H1 (cell line): ENCODE measurements around the gene NUDT2. TPM values are rescaled to one million over a fixed set of nuclear protein-coding genes. Genes with fewer than 3 reads are reported as not detected.
A peak's percentile ranks its signal among the peaks of the same experiment; 100 is the strongest.

ENCODE experiments used
- CTCF ChIA-PET: fragments of 300-600 bp; sonication (Branson Sonifier 250); formaldehyde crosslinking; loops from one replicate; lab custom pipeline; 2021; ENCODE audit not compliant: partially characterized antibody; lab: Charles Lee
- POLR2A ChIA-PET: fragments of 300-600 bp; sonication (Branson Sonifier 250); formaldehyde crosslinking; loops from one replicate; lab custom pipeline; 2021; ENCODE audit warnings: inconsistent platforms; ENCODE audit not compliant: partially characterized antibody; lab: Charles Lee
- DNase-seq, 2 experiments: peaks; one replicate each; pipeline versions ENCODE4 v3.0.0 to v3.0.0-alpha.2; 2010 to 2022; ENCODE audit warnings: low spot score in 2 of 2, low read depth in 1 of 2, mixed read lengths in 1 of 2
- FAIRE-seq: peaks from 2 replicates; lab custom pipeline; 2011; peaks lifted over from hg19 to GRCh38; lab: Jason Lieb, UNC
- H2AFZ ChIP-seq: 2 replicates; pipeline ENCODE4 v1.8.1; 2012; ENCODE audit warnings: low read length, inconsistent platforms
- H2AK5ac ChIP-seq: 2 replicates; pipeline ENCODE4 v1.6.1; 2013; ENCODE audit warnings: low read depth, low read length
- H2BK120ac ChIP-seq: replicated peaks from 2 replicates; pipeline ENCODE3; 2013; ENCODE audit warnings: low read depth, low read length, inconsistent platforms
- H2BK12ac ChIP-seq: 2 replicates; pipeline ENCODE4 v1.6.1; 2013; ENCODE audit warnings: low read depth, low read length
- H2BK15ac ChIP-seq: 2 replicates; pipeline ENCODE4 v1.6.1; 2013; ENCODE audit warnings: low read length
- H2BK20ac ChIP-seq: 2 replicates; pipeline ENCODE4 v1.6.1; 2013; ENCODE audit warnings: low read length
- H2BK5ac ChIP-seq: 2 replicates; pipeline ENCODE4 v1.6.1; 2013; ENCODE audit warnings: low read depth, low read length
- H3K14ac ChIP-seq: 2 replicates; pipeline ENCODE4 v1.6.1; 2013; ENCODE audit warnings: inconsistent platforms; ENCODE audit not compliant: insufficient read length
- H3K18ac ChIP-seq: 2 replicates; pipeline ENCODE4 v1.6.1; 2013; ENCODE audit warnings: low read length; ENCODE audit errors: extremely low read depth
- H3K23ac ChIP-seq: 2 replicates; pipeline ENCODE4 v1.6.1; 2013; ENCODE audit warnings: inconsistent platforms; ENCODE audit not compliant: insufficient read length
- H3K23me2 ChIP-seq: 2 replicates; pipeline ENCODE4 v1.6.1; 2013; ENCODE audit warnings: low read depth, low read length
- H3K27ac ChIP-seq: 2 replicates; pipeline ENCODE4 v1.6.1; 2011; ENCODE audit warnings: low read depth, low read length, inconsistent platforms
- H3K27me3 ChIP-seq, 4 experiments: replicated peaks in 1 of 4; 1 replicate in 1 of 4; 2 replicates in 3 of 4; pipeline versions ENCODE4 v1.6.1 to v1.8.1; 2011 to 2013; ENCODE audit warnings: low read length in 3 of 4, mild to moderate bottlenecking in 3 of 4, inconsistent platforms in 2 of 4, mixed read lengths in 2 of 4, moderate library complexity in 1 of 4; ENCODE audit not compliant: control insufficient read depth in 3 of 4, insufficient read depth in 3 of 4; ENCODE audit errors: extremely low read depth in 1 of 4
- H3K36me3 ChIP-seq, 4 experiments: 2 replicates each; pipeline versions ENCODE4 v1.6.1 to v1.8.1; 2011 to 2013; ENCODE audit warnings: mild to moderate bottlenecking in 4 of 4, low read length in 3 of 4, moderate library complexity in 2 of 4, control low read depth in 1 of 4, inconsistent platforms in 1 of 4; ENCODE audit not compliant: insufficient read depth in 4 of 4, control insufficient read depth in 2 of 4
- H3K4ac ChIP-seq: replicated peaks from 2 replicates; pipeline ENCODE3; 2013; ENCODE audit warnings: low read length, low read depth, mixed read lengths, inconsistent platforms; ENCODE audit not compliant: insufficient read length
- H3K4me1 ChIP-seq, 4 experiments: replicated peaks in 1 of 4; 1 replicate in 1 of 4; 2 replicates in 3 of 4; pipeline versions ENCODE4 v1.6.1 to v1.8.1; 2011 to 2013; ENCODE audit warnings: low read length in 3 of 4, inconsistent platforms in 2 of 4, mixed read lengths in 1 of 4; ENCODE audit not compliant: insufficient read depth in 4 of 4, control insufficient read depth in 3 of 4
- H3K4me2 ChIP-seq, 2 experiments: 2 replicates each; pipeline versions ENCODE4 v1.6.1 to v1.8.1; 2011 to 2013; ENCODE audit warnings: low read depth in 2 of 2, low read length in 2 of 2, control low read depth in 1 of 2, inconsistent platforms in 1 of 2, mild to moderate bottlenecking in 1 of 2; ENCODE audit not compliant: insufficient read depth in 1 of 2
- H3K4me3 ChIP-seq, 4 experiments: fragments of 200-600, 300-600 bp in 1 of 4; sonication (generic), shearing (Covaris generic), sonication (Bioruptor Twin) in 1 of 4; 2 replicates each; pipeline versions ENCODE4 v1.5.1 to v1.8.1; 2011 to 2016; ENCODE audit warnings: low read length in 4 of 4, low read depth in 3 of 4, control low read depth in 2 of 4, inconsistent platforms in 2 of 4, mild to moderate bottlenecking in 2 of 4, mixed read lengths in 1 of 4, moderate library complexity in 1 of 4; ENCODE audit not compliant: insufficient read depth in 2 of 4; ENCODE audit errors: extremely low read depth in 1 of 4
- H3K56ac ChIP-seq: replicated peaks from 2 replicates; pipeline ENCODE3; 2013; ENCODE audit warnings: low read depth, mild to moderate bottlenecking, mixed read lengths, low read length, inconsistent platforms; ENCODE audit not compliant: insufficient read length
- H3K79me1 ChIP-seq: 2 replicates; pipeline ENCODE4 v1.6.1; 2013; ENCODE audit warnings: low read depth, low read length, control low read depth
- H3K79me2 ChIP-seq, 2 experiments: 2 replicates each; pipeline versions ENCODE4 v1.6.1 to v1.8.1; 2012 to 2013; ENCODE audit warnings: low read length in 2 of 2, mild to moderate bottlenecking in 2 of 2, inconsistent platforms in 1 of 2; ENCODE audit not compliant: insufficient read depth in 2 of 2, control insufficient read depth in 1 of 2
- H3K9ac ChIP-seq, 4 experiments: replicated peaks in 1 of 4; 1 replicate in 1 of 4; 2 replicates in 3 of 4; pipeline versions ENCODE4 v1.6.1 to v1.8.1; 2011 to 2013; ENCODE audit warnings: low read depth in 3 of 4, low read length in 3 of 4, control low read depth in 2 of 4, mild to moderate bottlenecking in 2 of 4, moderate library complexity in 2 of 4, inconsistent platforms in 1 of 4; ENCODE audit errors: extremely low read depth in 1 of 4
- H3K9me3 ChIP-seq, 2 experiments: 2 replicates each; pipeline versions ENCODE4 v1.6.1 to v1.8.1; 2012 to 2013; ENCODE audit warnings: mild to moderate bottlenecking in 2 of 2, moderate library complexity in 2 of 2, control low read depth in 1 of 2, inconsistent platforms in 1 of 2, low read depth in 1 of 2, low read length in 1 of 2, mixed read lengths in 1 of 2; ENCODE audit not compliant: insufficient read depth in 2 of 2
- H4K20me1 ChIP-seq, 2 experiments: replicated peaks in 1 of 2; 2 replicates each; pipeline versions ENCODE3 to v1.8.1; 2011 to 2013; ENCODE audit warnings: inconsistent platforms in 2 of 2, low read length in 2 of 2, mild to moderate bottlenecking in 1 of 2; ENCODE audit not compliant: insufficient read depth in 2 of 2, control insufficient read depth in 1 of 2
- H4K5ac ChIP-seq: 2 replicates; pipeline ENCODE4 v1.6.1; 2013; ENCODE audit warnings: low read length, low read depth, mixed read lengths, inconsistent platforms; ENCODE audit not compliant: insufficient read length
- H4K8ac ChIP-seq: 2 replicates; pipeline ENCODE4 v1.8.0; 2013; ENCODE audit warnings: mild to moderate bottlenecking, moderate library complexity, low read length, inconsistent platforms; ENCODE audit not compliant: insufficient read depth; ENCODE audit errors: extremely low read depth
- H4K91ac ChIP-seq: replicated peaks from 2 replicates; pipeline ENCODE3; 2013; ENCODE audit warnings: low read length, mixed read lengths, inconsistent platforms; ENCODE audit not compliant: insufficient read length
- ASH2L ChIP-seq: fragments of 200-600, 300-600 bp; sonication (generic); IDR thresholded peaks from one replicate; pipeline ENCODE4 v1.7.1; 2017; ENCODE audit warnings: low read length
- CEBPB ChIP-seq: IDR thresholded peaks from 2 replicates; pipeline ENCODE4 v1.6.1; 2012; ENCODE audit warnings: low read depth, low read length
- CTCF ChIP-seq, 3 experiments: IDR thresholded peaks; 1 replicate in 2 of 3; 2 replicates in 1 of 3; pipeline versions ENCODE4 v1.5.1 to v1.6.1; 2011; ENCODE audit warnings: low read length in 3 of 3, mild to moderate bottlenecking in 3 of 3, inconsistent platforms in 2 of 3, low read depth in 1 of 3, moderate library complexity in 1 of 3; ENCODE audit not compliant: insufficient read depth in 1 of 3; ENCODE audit errors: control extremely low read depth in 1 of 3
- KDM1A ChIP-seq: fragments of 200-600, 300-600 bp; sonication (generic); IDR thresholded peaks from 2 replicates; pipeline ENCODE4 v1.7.1; 2016; ENCODE audit warnings: mild to moderate bottlenecking, low read length, borderline replicate concordance
- RAD21 ChIP-seq, 2 experiments: IDR thresholded peaks in 1 of 2; conservative IDR thresholded peaks in 1 of 2; 2 replicates each; pipeline ENCODE4 v1.6.1; 2011; ENCODE audit warnings: low read depth in 2 of 2, low read length in 2 of 2, improper control_type of control experiment in 1 of 2, inconsistent platforms in 1 of 2, mild to moderate bottlenecking in 1 of 2, moderate library complexity in 1 of 2
- SAP30 ChIP-seq: fragments of 300-600 bp; sonication (generic); IDR thresholded peaks from 2 replicates; pipeline ENCODE4 v1.7.1; 2012; ENCODE audit warnings: low read length, moderate library complexity, mild to moderate bottlenecking, inconsistent platforms; ENCODE audit not compliant: insufficient read depth, insufficient replicate concordance
- SIN3A ChIP-seq, 2 experiments: IDR thresholded peaks in 1 of 2; conservative IDR thresholded peaks in 1 of 2; 2 replicates each; pipeline ENCODE4 v1.6.1; 2011 to 2012; ENCODE audit warnings: low read length in 2 of 2, improper control_type of control experiment in 1 of 2, low read depth in 1 of 2, mild to moderate bottlenecking in 1 of 2
- WGBS, 2 experiments: shearing (Covaris generic) in 1 of 2; methylation state at CpG; one replicate each; pipeline versions ENCODE4 v1.1.6 to v1.1.7; 2013 to 2015; ENCODE audit warnings: low lambda C conversion rate in 2 of 2, mixed read lengths in 2 of 2, inconsistent platforms in 1 of 2, low coverage in 1 of 2, missing lambda C conversion rate in 1 of 2; ENCODE audit not compliant: insufficient replicate concordance in 2 of 2, insufficient coverage in 1 of 2, insufficient read length in 1 of 2; ENCODE audit errors: extremely low coverage in 1 of 2, missing lambda C conversion rate in 1 of 2; 5-methylcytosine and 5-hydroxymethylcytosine counted together
- polyA plus RNA-seq, 7 experiments: library from polyadenylated mRNA; depleted of rRNA in 3 of 7; stranded (reverse) in 5 of 7; unstranded in 2 of 7; fragments of >200 nt in 5 of 7; fragments of 200-250 nt in 2 of 7; gene quantifications; 1 replicate in 5 of 7; 2 replicates in 1 of 7; 4 replicates in 1 of 7; pipeline versions ENCODE4 v1.2.1 to v1.2.3, GENCODE V29; 2011 to 2013; ENCODE audit warnings: missing spikeins in 2 of 7, mixed read lengths in 2 of 7
- total RNA-seq: library from RNA; stranded (reverse); fragmentation: NEBNext Ultra II Directional; extraction: Animal tissue kit (Norgen Biotek cat#: 25700); gene quantifications from 2 replicates; pipeline ENCODE4 v1.2.1, GENCODE V29; 2021

Gene NUDT2
- total and polyA plus RNA-seq, 2 of the 8 experiments (the other 6 are each of a cell fraction or from before 2014, with no cell fraction given), result 16.7 to 23.7 TPM

- POLR2A ChIA-PET, result interaction anchor here (1.1 to 3.4 kb wide), 3 partner anchors 12 to 29 kb away, joined by 4 to 18 read pairs (median 4); no protein-coding TSS in a partner anchor
- Histone ChIP-seq H3K27me3 (peaks cover 1 to 18% (median 15%) of the 10 kb centered on the region in 4 experiments; a peak in 6 of 7 replicates), H3K9ac (no peak overlapping the region)
- TF ChIP-seq SAP30 (peak; percentile 57), RAD21 (IDR thresholded peaks at IDR 0.05 in 1 of 2, conservative IDR thresholded peaks at IDR 0.05 in 1 of 2; ENCODE audit: low read depth in 2 of 2, low read length in 2 of 2) (peak; percentile 10 to 33; a peak in 3 of 4 replicates), CTCF (IDR thresholded peaks at IDR 0.05; ENCODE audit: control extremely low read depth in 1 of 3, insufficient read depth in 1 of 3, low read depth in 1 of 3, low read length in 3 of 3) (peak in 2 of 3 experiments; percentile 38 to 44; a peak in 3 of 4 replicates), KDM1A (no peak), ASH2L (peak; percentile 38), SIN3A (conservative IDR thresholded peaks at IDR 0.05 in 1 of 2, IDR thresholded peaks at IDR 0.05 in 1 of 2; ENCODE audit: low read depth in 1 of 2, low read length in 2 of 2) (0 out of 4 replicates have a peak, but pooled peaks of 1 of the 2 experiments have one; percentile 0), CEBPB (no peak)
Observed at GRCh38 chr9:34375901-34376595, 46.7 kb downstream of the NUDT2 start.

More at GRCh38 chr9:34375901-34376595, 46.7 kb downstream of the NUDT2 start:
- H3K4me3 ChIP-seq, result peak overlapping the region; percentile 61 to 75 (median 68)
- H3K23me2 ChIP-seq, result peaks cover 28% of the 10 kb centered on the region
- no peak overlapping the region for H2BK120ac ChIP-seq
- H2BK20ac ChIP-seq, result 0 out of 2 replicates have a peak overlapping the region, but pooled peaks have one; percentile 15
- no peaks in the 10 kb centered on the region for H3K79me2 ChIP-seq
- peak overlapping the region; percentile 85; the same call in 1 of the 2 replicates for H2BK12ac ChIP-seq
- H2AFZ ChIP-seq, result peak overlapping the region; percentile 51; the same call in 1 of the 2 replicates
- CTCF ChIA-PET, result interaction anchor here (0.6 to 19.4 kb wide), 10 partner anchors 12 to 255 kb away, joined by 3 to 350 read pairs (median 4); no protein-coding TSS in a partner anchor
- H3K9me3 ChIP-seq, result no peaks in the 10 kb centered on the region; a peak in 1 of 4 replicates
- peak overlapping the region; percentile 72; the same call in 1 of the 2 replicates for H2AK5ac ChIP-seq
- WGBS, 2 experiments, result 6% methylated on average over 21 of the region's 22 CpGs; no CpG with 5 or more reads in 1 of the 2 experiments
- no peak overlapping the region for H4K5ac ChIP-seq
- H4K91ac ChIP-seq, result no peak overlapping the region
- no peak overlapping the region for H3K23ac ChIP-seq
- no peak overlapping the region for H3K4ac ChIP-seq
- peaks cover 0 to 4% of the 10 kb centered on the region in 2 experiments for H4K20me1 ChIP-seq
- H3K79me1 ChIP-seq, result no peaks in the 10 kb centered on the region; the same call in 1 of the 2 replicates
- peak overlapping the region; percentile 24 for H3K18ac ChIP-seq
- peak overlapping the region; percentile 23 for H3K56ac ChIP-seq
- peak overlapping the region; percentile 88; the same call in 1 of the 2 replicates for H2BK15ac ChIP-seq
- H4K8ac ChIP-seq, result no peak overlapping the region
- peaks cover 3 to 12% (median 7%) of the 10 kb centered on the region in 4 experiments for H3K4me1 ChIP-seq
- DNase-seq, result no peak
- peaks cover 0 to 5% (median 0%) of the 10 kb centered on the region in 4 experiments; a peak in 1 of 8 replicates for H3K36me3 ChIP-seq
- FAIRE-seq, result no peak
- H3K27ac ChIP-seq, result no peak overlapping the region
- peak overlapping the region; percentile 82 to 92 for H3K4me2 ChIP-seq
- H3K14ac ChIP-seq, result no peak overlapping the region
- H2BK5ac ChIP-seq, result 0 out of 2 replicates have a peak overlapping the region, but pooled peaks have one; percentile 31
